Measurements from ENCODE around the gene FAM241B. TPM values are rescaled to one million over a fixed set of nuclear protein-coding genes. Genes with fewer than 3 reads are reported as not detected.

FAM241B gene
- total and polyA plus RNA-seq, 7 donors, result 1.1 to 6.2 (median 2.8) TPM

GRCh38 chr10:69626826-69627225 is 3.2 kb upstream of the FAM241B start:
- TF ChIP-seq CTCF (IDR thresholded peaks at IDR 0.05), result no peak
- H3K9me3 ChIP-seq, result no peaks in the 10 kb centered on the region
- intact Hi-C loops (cut with DNase I), result no loop called here
- no peak for DNase-seq
- no peak for ATAC-seq
- H3K36me3 ChIP-seq (ENCODE audit: insufficient read depth in 1 of 2, low read depth in 1 of 2), result no peaks in the 10 kb centered on the region
- H3K4me1 ChIP-seq, result no peaks in the 10 kb centered on the region
- H3K4me3 ChIP-seq, result no peak overlapping the region
- no peak overlapping the region for H3K27ac ChIP-seq
- peaks cover 0 to 23% (median 0%) of the 10 kb centered on the region in 3 donors for H3K27me3 ChIP-seq (ENCODE audit: insufficient read depth in 3 of 3, low read length in 2 of 3)

GRCh38 chr10:69628891-69629290 is 1.2 kb upstream of the FAM241B start:
- DNase-seq, result no peak
- TF ChIP-seq CTCF (IDR thresholded peaks at IDR 0.05), result no peak
- 38 to 43% (median 43%) methylated on average over 6 of the region's 6 CpGs for WGBS, 3 donors
- Histone ChIP-seq H3K4me3 (no peak overlapping the region), H3K4me1 (no peaks in the 10 kb centered on the region), H3K9me3 (no peaks in the 10 kb centered on the region), H3K27ac (no peak overlapping the region), H3K27me3 (ENCODE audit: insufficient read depth in 3 of 3, low read length in 2 of 3) (peaks cover 0 to 19% (median 0%) of the 10 kb centered on the region in 3 donors), H3K36me3 (ENCODE audit: insufficient read depth in 1 of 2, low read depth in 1 of 2) (no peaks in the 10 kb centered on the region)
- ATAC-seq, result no peak
- intact Hi-C loops (cut with DNase I), result loop anchor here in 1 of 2 donors (2.0 kb wide), 1 partner anchor 108 kb away; no protein-coding TSS in a partner anchor

GRCh38 chr10:69629519-69629896 is 539 bp upstream of the FAM241B start:
- WGBS, 3 donors, result 44 to 63% (median 44%) methylated on average over 2 of the region's 2 CpGs
- Histone ChIP-seq H3K36me3 (ENCODE audit: insufficient read depth in 1 of 2, low read depth in 1 of 2) (no peaks in the 10 kb centered on the region), H3K4me3 (peak overlapping the region; percentile 72), H3K27me3 (ENCODE audit: insufficient read depth in 3 of 3, low read length in 2 of 3) (peaks cover 0 to 19% (median 0%) of the 10 kb centered on the region in 3 donors), H3K9me3 (no peaks in the 10 kb centered on the region), H3K27ac (no peak overlapping the region), H3K4me1 (no peaks in the 10 kb centered on the region)
- no peak for TF ChIP-seq CTCF (IDR thresholded peaks at IDR 0.05)
- DNase-seq (no peak), ATAC-seq (no peak)
- intact Hi-C loops (cut with DNase I), result loop anchor here in 1 of 2 donors (2.0 kb wide), 1 partner anchor 109 kb away; no protein-coding TSS in a partner anchor

DNA sequence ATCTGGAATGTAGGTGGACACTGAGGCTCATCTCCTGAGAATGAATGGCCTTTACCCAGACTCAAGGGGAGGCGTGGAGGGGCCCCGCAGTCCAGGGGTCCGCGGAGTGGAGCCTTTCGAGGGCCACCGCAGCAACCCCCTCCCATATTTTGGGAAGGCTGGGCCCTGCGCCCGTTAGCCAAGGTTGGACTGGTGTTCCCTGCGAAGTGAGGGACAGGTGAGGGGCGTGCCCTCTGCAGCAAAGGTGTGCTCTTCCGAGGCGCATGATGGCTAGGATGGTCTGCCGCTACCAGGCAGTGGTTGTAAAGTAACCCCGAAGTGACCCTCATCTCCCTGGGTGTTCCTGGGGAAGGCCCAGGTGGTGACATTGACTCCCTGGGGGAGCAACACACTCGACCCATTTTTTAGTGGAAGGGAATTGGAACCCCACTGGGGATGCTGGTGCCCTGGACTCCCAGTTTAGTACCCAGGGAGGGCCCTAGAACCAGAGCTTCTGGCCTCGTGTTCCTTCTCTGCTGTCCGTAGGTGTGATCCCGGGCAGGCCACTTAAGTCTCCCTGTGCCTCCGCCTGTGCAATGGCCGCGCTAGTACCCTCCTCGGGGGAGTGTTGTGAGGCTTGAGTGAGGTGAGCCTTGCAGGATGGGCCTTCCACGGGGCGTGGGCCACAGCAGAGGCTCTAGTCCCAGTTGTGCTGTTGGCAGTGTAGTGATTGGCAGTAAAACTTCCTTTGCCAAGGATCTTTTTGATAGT is 779 bp downstream of the FAM241B start:
- DNase-seq (no peak), ATAC-seq (no peak)
- no peak for TF ChIP-seq CTCF (IDR thresholded peaks at IDR 0.05)
- no peak overlapping the region for H3K27ac ChIP-seq
- intact Hi-C loops (cut with DNase I), result loop anchor here in 1 of 2 donors (10.0 kb wide), 1 partner anchor 396 kb away; no protein-coding TSS in a partner anchor
- peak overlapping the region; percentile 72 for H3K4me3 ChIP-seq
- WGBS, 3 donors, result 63 to 70% (median 70%) methylated on average over 24 of the region's 24 CpGs
- H3K4me1 ChIP-seq, result no peaks in the 10 kb centered on the region
- H3K9me3 ChIP-seq, result no peaks in the 10 kb centered on the region
- peaks cover 0 to 17% (median 0%) of the 10 kb centered on the region in 3 donors for H3K27me3 ChIP-seq (ENCODE audit: insufficient read depth in 3 of 3, low read length in 2 of 3)
- H3K36me3 ChIP-seq (ENCODE audit: insufficient read depth in 1 of 2, low read depth in 1 of 2), result no peaks in the 10 kb centered on the region

All from psoas muscle (tissue), 8 donors.